Thoracic aorta (tissue), 2 donors: Measurements from ENCODE around the gene CDH12. TPM values are rescaled to one million over a fixed set of nuclear protein-coding genes. Genes with fewer than 3 reads are reported as not detected.

ENCODE experiments used
- ATAC-seq: fragments of 150-250 bp; one replicate; pipeline ENCODE4 v1.8.0; 2017; ENCODE audit warnings: low read depth; ENCODE audit not compliant: insufficient number of reproducible peaks, low FRiP score
- DNase-seq: peaks from one replicate; pipeline ENCODE4 v3.0.0-alpha.2; 2020; ENCODE audit warnings: low spot score
- H3K27ac ChIP-seq, 2 donors: fragments of 200-600 bp; sonication (generic); 1 replicate in 1 of 2; 2 replicates in 1 of 2; pipeline ENCODE4 v1.5.1; 2016; ENCODE audit warnings: mild to moderate bottlenecking in 2 of 2, moderate library complexity in 2 of 2
- H3K27me3 ChIP-seq: fragments of 200-600 bp; sonication (generic); replicated peaks from 2 replicates; pipeline ENCODE4 v1.6.0; 2016; ENCODE audit warnings: mild to moderate bottlenecking; ENCODE audit not compliant: insufficient read depth
- H3K36me3 ChIP-seq: fragments of 200-600 bp; sonication (generic); one replicate; pipeline ENCODE4 v1.5.1; 2016
- H3K4me1 ChIP-seq, 2 donors: fragments of 200-600 bp; sonication (generic); 1 replicate in 1 of 2; 2 replicates in 1 of 2; pipeline versions ENCODE4 v1.5.1 to v1.6.0; 2016; ENCODE audit warnings: low read depth in 2 of 2, mild to moderate bottlenecking in 1 of 2; ENCODE audit not compliant: control insufficient read depth in 1 of 2
- H3K4me3 ChIP-seq: fragments of 200-600 bp; sonication (generic); 2 replicates; pipeline ENCODE4 v1.5.1; 2016; ENCODE audit warnings: mild to moderate bottlenecking
- H3K9me3 ChIP-seq: fragments of 200-600 bp; sonication (generic); 2 replicates; pipeline ENCODE4 v1.5.1; 2016
- total RNA-seq, 2 donors: library from RNA; depleted of rRNA; stranded (reverse); fragments of >200 nt; gene quantifications; one replicate each; pipeline versions ENCODE4 v1.1.0 to v1.2.3, GENCODE V29; 2016
- TF ChIP-seq, protein P1 (sequence below): fragments of 200-600 bp; sonication (generic); IDR thresholded peaks from one replicate; pipeline ENCODE4 v1.5.1; 2019; ENCODE audit warnings: antibody characterized with exemption

The CDH12 gene
- total RNA-seq, 2 donors from 2014 or later, result not detected

DNA sequence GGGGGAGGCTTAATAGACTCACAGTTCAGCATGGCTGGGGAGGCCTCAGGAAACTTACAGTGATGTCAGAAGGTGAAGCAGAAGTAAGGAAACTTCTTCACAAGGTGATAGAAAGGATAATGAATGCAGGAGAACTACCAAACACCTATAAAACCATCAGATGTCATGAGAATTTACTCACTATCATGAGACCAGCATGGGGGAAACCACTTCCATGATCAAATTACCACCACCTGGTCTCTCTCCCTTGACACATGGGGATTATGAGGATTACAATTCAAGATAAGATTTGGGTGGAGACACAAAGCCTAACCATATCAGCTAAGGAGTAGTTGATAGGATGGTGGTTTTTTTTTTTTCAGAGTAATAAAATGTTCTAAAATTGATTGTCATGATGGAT lies 201.8 kb downstream of the CDH12 start:
- no peak for ATAC-seq
- Histone ChIP-seq H3K4me3 (no peak overlapping the region), H3K9me3 (no peaks in the 10 kb centered on the region), H3K4me1 (no peaks in the 10 kb centered on the region), H3K27ac (no peak overlapping the region), H3K36me3 (no peaks in the 10 kb centered on the region), H3K27me3 (no peaks in the 10 kb centered on the region)
- no peak for DNase-seq
- TF ChIP-seq, protein P1, sequence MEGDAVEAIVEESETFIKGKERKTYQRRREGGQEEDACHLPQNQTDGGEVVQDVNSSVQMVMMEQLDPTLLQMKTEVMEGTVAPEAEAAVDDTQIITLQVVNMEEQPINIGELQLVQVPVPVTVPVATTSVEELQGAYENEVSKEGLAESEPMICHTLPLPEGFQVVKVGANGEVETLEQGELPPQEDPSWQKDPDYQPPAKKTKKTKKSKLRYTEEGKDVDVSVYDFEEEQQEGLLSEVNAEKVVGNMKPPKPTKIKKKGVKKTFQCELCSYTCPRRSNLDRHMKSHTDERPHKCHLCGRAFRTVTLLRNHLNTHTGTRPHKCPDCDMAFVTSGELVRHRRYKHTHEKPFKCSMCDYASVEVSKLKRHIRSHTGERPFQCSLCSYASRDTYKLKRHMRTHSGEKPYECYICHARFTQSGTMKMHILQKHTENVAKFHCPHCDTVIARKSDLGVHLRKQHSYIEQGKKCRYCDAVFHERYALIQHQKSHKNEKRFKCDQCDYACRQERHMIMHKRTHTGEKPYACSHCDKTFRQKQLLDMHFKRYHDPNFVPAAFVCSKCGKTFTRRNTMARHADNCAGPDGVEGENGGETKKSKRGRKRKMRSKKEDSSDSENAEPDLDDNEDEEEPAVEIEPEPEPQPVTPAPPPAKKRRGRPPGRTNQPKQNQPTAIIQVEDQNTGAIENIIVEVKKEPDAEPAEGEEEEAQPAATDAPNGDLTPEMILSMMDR, result no peak

DNA sequence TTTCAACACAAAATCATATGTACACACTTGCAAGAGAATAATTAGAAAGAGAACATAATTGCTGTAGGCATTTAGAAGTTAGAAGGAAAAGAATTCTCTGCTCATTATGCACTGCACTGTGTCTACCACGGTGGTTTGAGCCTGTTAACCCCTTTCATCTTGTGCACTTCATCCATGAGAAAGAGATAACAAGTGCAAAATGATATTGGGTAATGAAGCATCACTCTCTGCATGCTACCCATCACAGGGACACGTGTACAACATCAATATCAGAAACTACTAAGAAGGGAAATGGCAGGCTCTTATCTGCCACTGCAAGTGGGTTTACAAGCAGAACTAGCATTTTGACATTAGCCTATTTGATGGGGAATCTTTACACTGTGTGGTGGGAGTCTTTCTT lies 202.6 kb downstream of the CDH12 start:
- DNase-seq, result no peak
- Histone ChIP-seq H3K9me3 (no peaks in the 10 kb centered on the region), H3K36me3 (no peaks in the 10 kb centered on the region), H3K4me1 (no peaks in the 10 kb centered on the region), H3K27me3 (no peaks in the 10 kb centered on the region), H3K27ac (no peak overlapping the region), H3K4me3 (no peak overlapping the region)
- TF ChIP-seq, protein P1, result no peak
- ATAC-seq, result no peak

DNA sequence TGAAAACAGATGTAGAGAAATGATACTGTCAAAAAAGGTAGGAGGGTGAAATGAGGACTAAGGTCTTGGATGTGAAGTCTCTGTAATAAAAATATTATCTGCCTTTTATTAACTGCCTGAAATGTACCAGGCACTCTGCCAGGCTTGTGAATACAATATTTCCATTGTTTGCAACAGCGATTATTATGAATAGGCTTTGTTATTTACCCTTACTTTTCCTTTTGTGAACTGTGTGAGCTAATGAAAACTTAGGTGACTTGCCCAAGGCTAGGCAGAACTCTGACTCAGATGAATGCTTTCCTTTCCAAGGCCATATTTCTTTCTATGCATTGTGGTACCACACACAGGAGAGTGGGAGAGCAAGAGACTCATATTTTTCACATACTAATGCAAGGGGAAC lies 204.1 kb downstream of the CDH12 start:
- Histone ChIP-seq H3K4me1 (no peaks in the 10 kb centered on the region), H3K27me3 (no peaks in the 10 kb centered on the region), H3K9me3 (no peaks in the 10 kb centered on the region), H3K27ac (no peak overlapping the region), H3K4me3 (no peak overlapping the region), H3K36me3 (no peaks in the 10 kb centered on the region)
- TF ChIP-seq, protein P1, result no peak
- no peak for ATAC-seq
- no peak for DNase-seq

DNA sequence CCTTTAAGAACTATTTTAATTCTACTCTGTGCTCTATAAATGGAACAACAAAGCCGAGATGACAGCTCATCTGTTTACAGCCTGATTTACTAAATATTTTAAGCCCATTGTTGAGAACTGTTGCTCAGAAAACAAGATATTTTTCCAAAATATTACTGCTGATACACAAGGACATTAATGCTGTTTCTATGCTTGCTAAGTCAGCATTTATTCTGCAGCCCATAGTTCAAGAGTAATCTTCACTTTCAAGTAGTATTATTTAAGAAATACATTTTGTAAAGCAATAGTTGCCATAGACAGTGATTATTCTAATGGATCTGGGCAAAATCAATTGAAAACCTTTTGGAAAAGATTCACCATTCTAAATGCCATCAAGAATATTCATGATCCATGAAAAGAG lies 208.3 kb downstream of the CDH12 start:
- H3K9me3 ChIP-seq, result no peaks in the 10 kb centered on the region
- TF ChIP-seq, protein P1, result no peak
- no peak overlapping the region for H3K4me3 ChIP-seq
- ATAC-seq (no peak), DNase-seq (no peak)
- no peaks in the 10 kb centered on the region for H3K36me3 ChIP-seq
- no peaks in the 10 kb centered on the region for H3K27me3 ChIP-seq
- no peak overlapping the region for H3K27ac ChIP-seq
- H3K4me1 ChIP-seq, result no peaks in the 10 kb centered on the region

DNA sequence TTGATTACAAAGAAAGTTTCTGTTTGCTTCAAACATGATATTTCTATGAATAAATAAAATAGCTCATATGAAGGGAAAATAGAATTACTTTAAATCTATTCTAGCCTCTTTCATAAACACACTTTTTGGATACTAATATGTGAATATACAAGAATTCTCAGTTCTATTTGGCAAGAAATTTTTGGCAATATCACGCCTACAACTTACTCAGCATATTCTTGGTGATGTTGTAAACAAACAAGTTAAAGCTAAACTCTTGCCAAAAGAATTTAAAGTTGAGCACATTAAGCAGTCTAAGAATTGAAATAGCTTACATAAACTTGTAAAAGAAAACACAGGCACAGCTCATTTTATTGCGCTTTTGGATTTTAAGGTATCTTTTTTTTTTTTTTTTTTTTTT lies 209.8 kb downstream of the CDH12 start:
- Histone ChIP-seq H3K9me3 (no peaks in the 10 kb centered on the region), H3K36me3 (no peaks in the 10 kb centered on the region), H3K27ac (no peak overlapping the region), H3K4me1 (no peaks in the 10 kb centered on the region), H3K4me3 (no peak overlapping the region), H3K27me3 (no peaks in the 10 kb centered on the region)
- DNase-seq (no peak), ATAC-seq (no peak)
- TF ChIP-seq, protein P1, result no peak
